ENCODE measurements around the gene ATP2A1. TPM values are rescaled to one million over a fixed set of nuclear protein-coding genes. Genes with fewer than 3 reads are reported as not detected.

The ATP2A1 gene
- total and polyA plus RNA-seq, 2 of the 13 experiments (the other 11 are each of a cell fraction or from before 2014, with no cell fraction given): 3.2 to 12.5 TPM

GRCh38 chr16:28923652-28924398 is 45.5 kb downstream of the ATP2A1 start:
- ATAC-seq: peak; percentile 42
- POLR2A ChIA-PET: interaction anchor here (1.3 to 5.7 kb wide), 9 partner anchors 12 to 102 kb away, joined by 4 to 77 read pairs (median 19); partner anchors contain the start of genes ATXN2L, NFATC2IP, SH2B1 and TUFM
- H3K4me2 ChIP-seq (ENCODE audit: low read depth, low read length): peak overlapping the region; percentile 98
- CTCF ChIA-PET (ENCODE audit: low intra/inter-chr PET ratio, low total read pairs): interaction anchor here (3.9 kb wide), 1 partner anchor 22 kb away, joined by 8 read pairs; no protein-coding TSS in a partner anchor
- 14% methylated on average over 13 of the region's 13 CpGs for WGBS (ENCODE audit: low lambda C conversion rate)
- no peaks in the 10 kb centered on the region for H3K27me3 ChIP-seq (ENCODE audit: control insufficient read depth in 1 of 2, insufficient read depth in 2 of 2, low read length in 2 of 2)
- H4K20me1 ChIP-seq (ENCODE audit: insufficient read depth, low read length): no peaks in the 10 kb centered on the region; the same call in 1 of the 2 replicates
- BruUV-seq (replicated peaks): TSS peak; percentile 50
- in situ Hi-C loops (cut with HindIII; ENCODE audit: extremely low pct_ligation_motif_present, low pct_unique_long_range_greater_than_20kb): no loop called here
- intact Hi-C loops (cut with micrococcal nuclease; ENCODE audit: unreplicated experiment): loop anchor here (1.0 to 2.0 kb wide), 2 partner anchors 13 to 21 kb away; no protein-coding TSS in a partner anchor
- H3K4me3 ChIP-seq (replicated peaks in 1 of 3; ENCODE audit: insufficient read depth in 1 of 3, low read depth in 2 of 3, low read length in 3 of 3): peak overlapping the region; percentile 84 to 99 (median 87)
- no peaks in the 10 kb centered on the region for H3K9me3 ChIP-seq (ENCODE audit: low read length)
- FAIRE-seq: peak; percentile 80
- H3K79me2 ChIP-seq (ENCODE audit: insufficient read depth, low read length): no peaks in the 10 kb centered on the region
- peak overlapping the region; percentile 73 for H2AFZ ChIP-seq (ENCODE audit: low read length)
- H3K9ac ChIP-seq (ENCODE audit: insufficient read depth, low read depth, low read length): peak overlapping the region; percentile 52
- H3K4me1 ChIP-seq (ENCODE audit: insufficient read depth, low read length): peaks cover 64% of the 10 kb centered on the region
- H3K27ac ChIP-seq (ENCODE audit: extremely low read length, insufficient read depth, low read length): peak overlapping the region; percentile 89
- peak; percentile 81 for DNase-seq (ENCODE audit: low spot score)
- peaks cover 4 to 8% of the 10 kb centered on the region in 2 experiments; a peak in 3 of 5 replicates for H3K36me3 ChIP-seq (replicated peaks in 1 of 2; ENCODE audit: control insufficient read depth in 1 of 2, insufficient read depth in 2 of 2, low read length in 2 of 2)
- TF ChIP-seq CCAR2 (optimal IDR thresholded peaks at IDR 0.05; ENCODE audit: low read depth, low read length) (no peak), RBFOX2 (IDR thresholded peaks at IDR 0.05; ENCODE audit: low read depth, low read length) (0 out of 2 replicates have a peak, but pooled peaks have one; percentile 15), ZNF577 (CRISPR knock-in tag; IDR thresholded peaks at IDR 0.05; ENCODE audit: borderline replicate concordance, low read depth) (no peak), NR2F2 (IDR thresholded peaks at IDR 0.05; ENCODE audit: borderline replicate concordance, low read depth) (peak; percentile 27), THAP11 (CRISPR knock-in tag; IDR thresholded peaks at IDR 0.05) (0 out of 2 replicates have a peak, but pooled peaks have one; percentile 21), ZNF264 (CRISPR knock-in tag; IDR thresholded peaks at IDR 0.05) (peak; percentile 89), PPARG (CRISPR knock-in tag; conservative IDR thresholded peaks at IDR 0.05) (peak; percentile 46), ARID2 (CRISPR knock-in tag; IDR thresholded peaks at IDR 0.05; ENCODE audit: borderline replicate concordance) (no peak), RCOR2 (CRISPR knock-in tag; IDR thresholded peaks at IDR 0.05) (no peak), HINFP (CRISPR knock-in tag; IDR thresholded peaks at IDR 0.05; ENCODE audit: low read depth) (no peak), FOXP1 (IDR thresholded peaks at IDR 0.05) (no peak), FOXP1 (CRISPR knock-in tag; IDR thresholded peaks at IDR 0.05) (0 out of 2 replicates have a peak, but pooled peaks have one; percentile 9), CENPT (CRISPR knock-in tag; IDR thresholded peaks at IDR 0.05; ENCODE audit: low read depth) (no peak), HOXA3 (CRISPR knock-in tag; IDR thresholded peaks at IDR 0.05) (peak; percentile 61; the same call in 1 of the 2 replicates), WIZ (CRISPR knock-in tag; IDR thresholded peaks at IDR 0.05) (no peak), HMG20B (CRISPR knock-in tag; conservative IDR thresholded peaks at IDR 0.05) (no peak), MED1 (CRISPR knock-in tag; IDR thresholded peaks at IDR 0.05) (peak; percentile 88)
- TF ChIP-seq, protein P1, sequence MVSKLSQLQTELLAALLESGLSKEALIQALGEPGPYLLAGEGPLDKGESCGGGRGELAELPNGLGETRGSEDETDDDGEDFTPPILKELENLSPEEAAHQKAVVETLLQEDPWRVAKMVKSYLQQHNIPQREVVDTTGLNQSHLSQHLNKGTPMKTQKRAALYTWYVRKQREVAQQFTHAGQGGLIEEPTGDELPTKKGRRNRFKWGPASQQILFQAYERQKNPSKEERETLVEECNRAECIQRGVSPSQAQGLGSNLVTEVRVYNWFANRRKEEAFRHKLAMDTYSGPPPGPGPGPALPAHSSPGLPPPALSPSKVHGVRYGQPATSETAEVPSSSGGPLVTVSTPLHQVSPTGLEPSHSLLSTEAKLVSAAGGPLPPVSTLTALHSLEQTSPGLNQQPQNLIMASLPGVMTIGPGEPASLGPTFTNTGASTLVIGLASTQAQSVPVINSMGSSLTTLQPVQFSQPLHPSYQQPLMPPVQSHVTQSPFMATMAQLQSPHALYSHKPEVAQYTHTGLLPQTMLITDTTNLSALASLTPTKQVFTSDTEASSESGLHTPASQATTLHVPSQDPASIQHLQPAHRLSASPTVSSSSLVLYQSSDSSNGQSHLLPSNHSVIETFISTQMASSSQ (IDR thresholded peaks at IDR 0.05; ENCODE audit: low read depth): 0 out of 2 replicates have a peak, but pooled peaks have one; percentile 40
- TF ChIP-seq, protein P1 (CRISPR knock-in tag; IDR thresholded peaks at IDR 0.05; ENCODE audit: borderline replicate concordance): peak; percentile 16; the same call in 1 of the 2 replicates

Data from HepG2 (cell line).